GM23338 (cell line): Measurements from ENCODE around the gene ELOVL4. TPM values are rescaled to one million over a fixed set of nuclear protein-coding genes. Genes with fewer than 3 reads are reported as not detected.

Source experiments
- ATAC-seq: fragments of 200-7000 bp; cut with Tn5 transposase; 3 replicates; pipeline ENCODE4 v1.9.1; 2020
- DNase-seq: peaks from one replicate; pipeline ENCODE4 v3.0.0-alpha.2; 2015; ENCODE audit warnings: low spot score
- H2AFZ ChIP-seq: fragments of 200-600 bp; sonication (generic); 2 replicates; pipeline ENCODE4 v1.8.0; 2016; ENCODE audit warnings: antibody characterized with exemption, mild to moderate bottlenecking, moderate library complexity
- H3F3A ChIP-seq: fragments of 200-600 bp; sonication (generic); replicated peaks from 2 replicates; pipeline ENCODE4 v1.8.0; 2017; ENCODE audit warnings: antibody characterized with exemption, mixed run types, low read depth
- H3K27ac ChIP-seq: fragments of 200-600 bp; sonication (generic); 2 replicates; pipeline ENCODE4 v1.6.1; 2016; ENCODE audit warnings: low read depth
- H3K27me3 ChIP-seq: fragments of 200-600 bp; sonication (generic); 2 replicates; pipeline ENCODE4 v1.8.0; 2016; ENCODE audit warnings: mild to moderate bottlenecking, mixed run types, moderate library complexity; ENCODE audit not compliant: insufficient read depth
- H3K36me3 ChIP-seq: fragments of 200-600 bp; sonication (generic); 2 replicates; pipeline ENCODE4 v1.8.0; 2016; ENCODE audit warnings: mild to moderate bottlenecking; ENCODE audit not compliant: insufficient read depth
- H3K4me1 ChIP-seq: fragments of 200-600 bp; sonication (generic); 2 replicates; pipeline ENCODE4 v1.8.0; 2016; ENCODE audit warnings: mild to moderate bottlenecking, moderate library complexity; ENCODE audit not compliant: insufficient read depth
- H3K4me2 ChIP-seq: fragments of 200-600 bp; sonication (generic); 2 replicates; pipeline ENCODE4 v1.7.1; 2017; ENCODE audit warnings: mixed run types
- H3K4me3 ChIP-seq: fragments of 200-600 bp; sonication (generic); 2 replicates; pipeline ENCODE4 v1.6.1; 2016; ENCODE audit warnings: mixed run types
- H3K79me2 ChIP-seq: fragments of 200-600 bp; sonication (generic); replicated peaks from 2 replicates; pipeline ENCODE4 v1.8.0; 2017; ENCODE audit warnings: mild to moderate bottlenecking; ENCODE audit not compliant: insufficient read depth
- H3K9me2 ChIP-seq: fragments of 200-600 bp; sonication (generic); 2 replicates; pipeline ENCODE4 v1.8.0; 2017; ENCODE audit not compliant: insufficient read depth
- H4K20me1 ChIP-seq: fragments of 200-600 bp; sonication (generic); replicated peaks from 2 replicates; pipeline ENCODE4 v1.8.0; 2017; ENCODE audit warnings: mild to moderate bottlenecking; ENCODE audit not compliant: insufficient read depth
- H3K27ac Mint-ChIP-seq: 2 replicates; pipeline ENCODE4 v1.8.0; 2020; ENCODE audit warnings: inconsistent platforms, mild to moderate bottlenecking, moderate library complexity, mixed read lengths
- H3K27me3 Mint-ChIP-seq: 3 replicates; pipeline ENCODE4 v1.8.0; 2022; ENCODE audit warnings: low read depth, mild to moderate bottlenecking, moderate library complexity, mixed read lengths, inconsistent platforms; ENCODE audit not compliant: insufficient read depth, poor library complexity
- H3K36me3 Mint-ChIP-seq: 3 replicates; pipeline ENCODE4 v1.8.0; 2021; ENCODE audit warnings: low read depth, mild to moderate bottlenecking, inconsistent platforms, moderate library complexity, mixed read lengths
- H3K4me1 Mint-ChIP-seq: 3 replicates; pipeline ENCODE4 v1.8.0; 2020; ENCODE audit warnings: mild to moderate bottlenecking, inconsistent platforms, mixed read lengths
- H3K4me3 Mint-ChIP-seq: 3 replicates; pipeline ENCODE4 v1.8.0; 2021; ENCODE audit warnings: moderate library complexity, mild to moderate bottlenecking, inconsistent platforms, mixed read lengths
- H3K9me3 Mint-ChIP-seq: 3 replicates; pipeline ENCODE4 v1.8.0; 2020; ENCODE audit warnings: moderate library complexity, mild to moderate bottlenecking, inconsistent platforms, mixed read lengths
- CREB1 ChIP-seq: fragments of 250-450 bp; sonication (Bioruptor Pico); IDR thresholded peaks from 2 replicates; pipeline ENCODE4 v1.5.0; 2020; ENCODE audit warnings: low read depth, mild to moderate bottlenecking, moderate library complexity
- EZH2phosphoT487 ChIP-seq: fragments of 200-600 bp; sonication (generic); IDR thresholded peaks from one replicate; pipeline ENCODE4 v1.8.1; 2018; ENCODE audit warnings: antibody characterized with exemption; ENCODE audit not compliant: unreplicated experiment
- ZNF114 ChIP-seq: fragments of 250-450 bp; sonication (Bioruptor Pico); IDR thresholded peaks from 2 replicates; pipeline ENCODE4 v1.5.0; 2020; ENCODE audit warnings: mild to moderate bottlenecking, moderate library complexity
- ZNF331 ChIP-seq: fragments of 250-450 bp; sonication (Bioruptor Pico); IDR thresholded peaks from 2 replicates; pipeline ENCODE4 v1.5.0; 2020; ENCODE audit warnings: low read depth, mild to moderate bottlenecking, moderate library complexity
- polyA plus RNA-seq: library from polyadenylated mRNA; unstranded; fragments of >200 nt; fragmentation: Nextera tagmentation; extraction: Ambion mirVana; gene quantifications from 2 replicates; pipeline ENCODE4 v1.2.1, GENCODE V29; 2016
- total RNA-seq: library from RNA; depleted of rRNA; stranded (reverse); fragments of >200 nt; shearing (Covaris generic); gene quantifications from 2 replicates; pipeline ENCODE4 v1.2.3, GENCODE V29; 2014
- TF ChIP-seq, protein P1 (sequence below): IDR thresholded peaks from one replicate; pipeline ENCODE4 v1.6.1; 2018; ENCODE audit warnings: antibody characterized with exemption; ENCODE audit not compliant: unreplicated experiment
- TF ChIP-seq, protein P2 (sequence below), 2 experiments: fragments of 200-600 bp in 1 of 2; sonication (generic) in 1 of 2; conservative IDR thresholded peaks; 2 replicates each; pipeline versions ENCODE4 v1.5.1 to v1.6.1; 2016 to 2017; ENCODE audit warnings: antibody characterized with exemption in 2 of 2, low read depth in 2 of 2, mild to moderate bottlenecking in 2 of 2, moderate library complexity in 1 of 2
- TF ChIP-seq, protein P3 (sequence below): IDR thresholded peaks from 2 replicates; pipeline ENCODE4 v1.6.1; 2016; ENCODE audit warnings: antibody characterized with exemption

The ELOVL4 gene
- total and polyA plus RNA-seq, 2 experiments from 2014 or later: 13.3 to 16.8 TPM

DNA sequence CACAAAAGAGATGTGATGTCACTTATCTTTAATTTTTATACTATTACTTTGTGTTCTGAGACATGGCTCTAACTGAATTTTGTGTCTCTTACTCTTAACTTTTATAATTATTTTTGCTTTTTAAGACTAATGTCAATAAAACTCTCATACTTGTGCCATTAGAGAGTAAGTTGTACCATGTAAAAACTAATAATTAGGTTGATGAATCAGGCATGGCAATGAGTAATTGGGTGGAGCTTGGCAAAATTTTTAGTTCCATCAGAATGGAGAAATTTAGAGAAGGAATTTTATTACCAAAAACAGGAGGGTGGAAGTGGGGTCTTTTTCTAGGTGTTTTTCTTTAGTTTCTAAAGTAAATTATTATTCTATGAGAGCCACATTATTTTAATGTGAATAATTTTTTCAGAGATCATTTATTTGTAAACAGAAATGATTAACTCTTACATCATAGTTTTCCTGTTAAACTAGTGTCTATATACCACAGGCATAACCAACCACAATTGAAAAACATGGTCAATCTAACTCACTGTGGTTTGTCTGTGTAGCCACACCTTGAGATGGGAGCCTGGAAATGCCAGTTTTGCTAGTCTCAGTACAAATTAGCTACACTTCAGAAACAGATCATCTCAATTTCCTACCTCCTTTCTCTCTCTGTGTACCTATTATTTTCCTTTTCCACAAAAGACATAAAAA, 51.8 kb downstream of the ELOVL4 start (continued):
- TF ChIP-seq, protein P1, sequence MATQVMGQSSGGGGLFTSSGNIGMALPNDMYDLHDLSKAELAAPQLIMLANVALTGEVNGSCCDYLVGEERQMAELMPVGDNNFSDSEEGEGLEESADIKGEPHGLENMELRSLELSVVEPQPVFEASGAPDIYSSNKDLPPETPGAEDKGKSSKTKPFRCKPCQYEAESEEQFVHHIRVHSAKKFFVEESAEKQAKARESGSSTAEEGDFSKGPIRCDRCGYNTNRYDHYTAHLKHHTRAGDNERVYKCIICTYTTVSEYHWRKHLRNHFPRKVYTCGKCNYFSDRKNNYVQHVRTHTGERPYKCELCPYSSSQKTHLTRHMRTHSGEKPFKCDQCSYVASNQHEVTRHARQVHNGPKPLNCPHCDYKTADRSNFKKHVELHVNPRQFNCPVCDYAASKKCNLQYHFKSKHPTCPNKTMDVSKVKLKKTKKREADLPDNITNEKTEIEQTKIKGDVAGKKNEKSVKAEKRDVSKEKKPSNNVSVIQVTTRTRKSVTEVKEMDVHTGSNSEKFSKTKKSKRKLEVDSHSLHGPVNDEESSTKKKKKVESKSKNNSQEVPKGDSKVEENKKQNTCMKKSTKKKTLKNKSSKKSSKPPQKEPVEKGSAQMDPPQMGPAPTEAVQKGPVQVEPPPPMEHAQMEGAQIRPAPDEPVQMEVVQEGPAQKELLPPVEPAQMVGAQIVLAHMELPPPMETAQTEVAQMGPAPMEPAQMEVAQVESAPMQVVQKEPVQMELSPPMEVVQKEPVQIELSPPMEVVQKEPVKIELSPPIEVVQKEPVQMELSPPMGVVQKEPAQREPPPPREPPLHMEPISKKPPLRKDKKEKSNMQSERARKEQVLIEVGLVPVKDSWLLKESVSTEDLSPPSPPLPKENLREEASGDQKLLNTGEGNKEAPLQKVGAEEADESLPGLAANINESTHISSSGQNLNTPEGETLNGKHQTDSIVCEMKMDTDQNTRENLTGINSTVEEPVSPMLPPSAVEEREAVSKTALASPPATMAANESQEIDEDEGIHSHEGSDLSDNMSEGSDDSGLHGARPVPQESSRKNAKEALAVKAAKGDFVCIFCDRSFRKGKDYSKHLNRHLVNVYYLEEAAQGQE: no peak
- TF ChIP-seq EZH2phosphoT487: no peak
- TF ChIP-seq, protein P2, sequence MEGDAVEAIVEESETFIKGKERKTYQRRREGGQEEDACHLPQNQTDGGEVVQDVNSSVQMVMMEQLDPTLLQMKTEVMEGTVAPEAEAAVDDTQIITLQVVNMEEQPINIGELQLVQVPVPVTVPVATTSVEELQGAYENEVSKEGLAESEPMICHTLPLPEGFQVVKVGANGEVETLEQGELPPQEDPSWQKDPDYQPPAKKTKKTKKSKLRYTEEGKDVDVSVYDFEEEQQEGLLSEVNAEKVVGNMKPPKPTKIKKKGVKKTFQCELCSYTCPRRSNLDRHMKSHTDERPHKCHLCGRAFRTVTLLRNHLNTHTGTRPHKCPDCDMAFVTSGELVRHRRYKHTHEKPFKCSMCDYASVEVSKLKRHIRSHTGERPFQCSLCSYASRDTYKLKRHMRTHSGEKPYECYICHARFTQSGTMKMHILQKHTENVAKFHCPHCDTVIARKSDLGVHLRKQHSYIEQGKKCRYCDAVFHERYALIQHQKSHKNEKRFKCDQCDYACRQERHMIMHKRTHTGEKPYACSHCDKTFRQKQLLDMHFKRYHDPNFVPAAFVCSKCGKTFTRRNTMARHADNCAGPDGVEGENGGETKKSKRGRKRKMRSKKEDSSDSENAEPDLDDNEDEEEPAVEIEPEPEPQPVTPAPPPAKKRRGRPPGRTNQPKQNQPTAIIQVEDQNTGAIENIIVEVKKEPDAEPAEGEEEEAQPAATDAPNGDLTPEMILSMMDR (conservative IDR thresholded peaks at IDR 0.05; ENCODE audit: low read depth in 2 of 2): no peak
- TF ChIP-seq, protein P3, sequence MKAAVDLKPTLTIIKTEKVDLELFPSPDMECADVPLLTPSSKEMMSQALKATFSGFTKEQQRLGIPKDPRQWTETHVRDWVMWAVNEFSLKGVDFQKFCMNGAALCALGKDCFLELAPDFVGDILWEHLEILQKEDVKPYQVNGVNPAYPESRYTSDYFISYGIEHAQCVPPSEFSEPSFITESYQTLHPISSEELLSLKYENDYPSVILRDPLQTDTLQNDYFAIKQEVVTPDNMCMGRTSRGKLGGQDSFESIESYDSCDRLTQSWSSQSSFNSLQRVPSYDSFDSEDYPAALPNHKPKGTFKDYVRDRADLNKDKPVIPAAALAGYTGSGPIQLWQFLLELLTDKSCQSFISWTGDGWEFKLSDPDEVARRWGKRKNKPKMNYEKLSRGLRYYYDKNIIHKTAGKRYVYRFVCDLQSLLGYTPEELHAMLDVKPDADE: no peak
- no peak for TF ChIP-seq ZNF114
- no peak for TF ChIP-seq CREB1 (CRISPR knock-in tag)

DNA sequence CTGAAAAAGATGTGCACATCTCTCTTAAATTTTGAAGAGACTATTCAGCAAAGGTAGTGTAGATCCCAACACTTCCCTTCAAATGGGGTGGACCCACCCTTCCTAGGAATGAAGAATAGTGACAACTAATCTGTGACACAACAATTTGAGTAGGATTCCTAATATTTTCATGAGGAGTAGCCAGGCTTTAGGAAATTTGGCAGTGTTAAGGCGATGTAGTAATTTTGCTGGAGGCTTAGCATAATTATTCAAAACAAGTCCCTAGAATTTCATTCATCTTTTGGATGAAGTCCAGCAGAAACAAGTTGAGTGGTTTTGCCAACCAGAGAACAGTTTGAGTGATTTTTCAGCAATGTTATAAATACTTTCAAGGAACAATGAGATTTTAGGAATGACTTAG, 52.4 kb downstream of the ELOVL4 start:
- Mint-ChIP-seq H3K9me3 (peaks cover 23% of the 10 kb centered on the region), H3K27ac (no peak overlapping the region), H3K4me1 (no peaks in the 10 kb centered on the region), H3K4me3 (no peak overlapping the region), H3K27me3 (no peaks in the 10 kb centered on the region), H3K36me3 (peaks cover 10% of the 10 kb centered on the region; the same call in 1 of the 3 replicates)
- DNase-seq (no peak), ATAC-seq (no peak)
- Histone ChIP-seq H3K79me2 (no peaks in the 10 kb centered on the region), H3K4me3 (no peak overlapping the region), H3K4me2 (no peak overlapping the region), H2AFZ (no peak overlapping the region), H3K9me2 (peaks cover 2% of the 10 kb centered on the region; the same call in 1 of the 2 replicates), H3K27ac (no peak overlapping the region), H3K27me3 (no peaks in the 10 kb centered on the region), H3F3A (no peaks in the 10 kb centered on the region), H3K36me3 (0 out of 2 replicates have a peak, but pooled peaks cover 3% of the 10 kb centered on the region), H3K4me1 (no peaks in the 10 kb centered on the region), H4K20me1 (no peaks in the 10 kb centered on the region)
- TF ChIP-seq, protein P3: no peak
- TF ChIP-seq CREB1 (CRISPR knock-in tag): no peak
- TF ChIP-seq ZNF331 (CRISPR knock-in tag): no peak
